ENCODE measurements around the gene UROS. TPM values are rescaled to one million over a fixed set of nuclear protein-coding genes. Genes with fewer than 3 reads are reported as not detected.

The UROS gene
- total RNA-seq = 18.8 and 31.2 TPM in 2 replicates

GRCh38 chr10:125822878-125823662, at the start of gene UROS, which contains the start of gene BCCIP:
UROS (minus strand) TSS chr10:125823258; CDS start chr10:125816499, 6,759 bp downstream.
BCCIP (plus strand) TSS chr10:125823546; CDS start chr10:125823558, 12 bp downstream.

GRCh38 chr10:125775491-125776106, 47.5 kb downstream of the UROS start, which contains the start of gene MMP21:
MMP21 (minus strand) TSS chr10:125775821; CDS start chr10:125775821, 0 bp downstream.

Other genes starting within 250 kb of the UROS start
- gene TEX36, start 140.1 kb downstream of the UROS start, total RNA-seq = not detected in 2 replicates
- 15.4 and 23.8 TPM in 2 replicates for gene EDRF1, start 103.5 kb downstream of the UROS start, total RNA-seq
- gene MMP21, start 47.4 kb downstream of the UROS start, total RNA-seq = not detected in 2 replicates
- 45.8 and 46.6 TPM in 2 replicates for gene BCCIP, start 288 bp upstream of the UROS start, total RNA-seq
- 42.0 and 61.2 TPM in 2 replicates for gene DHX32, start 58.0 kb upstream of the UROS start, total RNA-seq
- 2.7 and 7.0 TPM in 2 replicates for gene FANK1, start 73.3 kb upstream of the UROS start, total RNA-seq